ENCODE measurements around the gene LRRC75A. TPM values are rescaled to one million over a fixed set of nuclear protein-coding genes. Genes with fewer than 3 reads are reported as not detected.
A peak's percentile ranks its signal among the peaks of the same experiment; 100 is the strongest.

The LRRC75A gene
- total RNA-seq, 1 donor from 2014 or later, result 0.96 TPM

- DNase-seq, result peak; percentile 42
- Histone ChIP-seq H3K27me3 (ENCODE audit: low read depth) (no peaks in the 10 kb centered on the region), H3K4me1 (peaks cover 66% of the 10 kb centered on the region), H3K36me3 (no peaks in the 10 kb centered on the region), H3K9me3 (replicated peaks) (no peaks in the 10 kb centered on the region), H3K4me3 (no peak overlapping the region), H3K27ac (replicated peaks) (peak overlapping the region; percentile 73)
- TF ChIP-seq CTCF (IDR thresholded peaks at IDR 0.05; ENCODE audit: borderline replicate concordance), result no peak
- intact Hi-C loops (cut with micrococcal nuclease), result no loop called here
These were observed 26.1 kb downstream of the LRRC75A start for GRCh38 chr17:16465861-16466338.

GRCh38 chr17:16465052-16465312 is 27.0 kb downstream of the LRRC75A start:
- Histone ChIP-seq H3K36me3 (no peaks in the 10 kb centered on the region), H3K27ac (replicated peaks) (peak overlapping the region; percentile 73), H3K4me1 (peaks cover 62% of the 10 kb centered on the region), H3K4me3 (no peak overlapping the region), H3K27me3 (ENCODE audit: low read depth) (no peaks in the 10 kb centered on the region), H3K9me3 (replicated peaks) (no peaks in the 10 kb centered on the region)
- no peak for TF ChIP-seq CTCF (IDR thresholded peaks at IDR 0.05; ENCODE audit: borderline replicate concordance)
- intact Hi-C loops (cut with micrococcal nuclease), result no loop called here
- DNase-seq, result no peak

GRCh38 chr17:16464303-16465051 is 27.5 kb downstream of the LRRC75A start:
- peak overlapping the region; percentile 73 for H3K27ac ChIP-seq (replicated peaks)
- H3K27me3 ChIP-seq (ENCODE audit: low read depth), result no peaks in the 10 kb centered on the region
- no peak for TF ChIP-seq CTCF (IDR thresholded peaks at IDR 0.05; ENCODE audit: borderline replicate concordance)
- H3K9me3 ChIP-seq (replicated peaks), result no peaks in the 10 kb centered on the region
- no peaks in the 10 kb centered on the region for H3K36me3 ChIP-seq
- intact Hi-C loops (cut with micrococcal nuclease), result loop anchor here (5.0 kb wide), 1 partner anchor 53 kb away; no protein-coding TSS in a partner anchor
- no peak for DNase-seq
- H3K4me1 ChIP-seq, result peaks cover 62% of the 10 kb centered on the region
- H3K4me3 ChIP-seq, result no peak overlapping the region

- H3K36me3 ChIP-seq, result no peaks in the 10 kb centered on the region
- peak; percentile 63 for DNase-seq
- intact Hi-C loops (cut with micrococcal nuclease), result loop anchor here (5.0 kb wide), 1 partner anchor 54 kb away; no protein-coding TSS in a partner anchor
- no peaks in the 10 kb centered on the region for H3K27me3 ChIP-seq (ENCODE audit: low read depth)
- peak; percentile 47 for TF ChIP-seq CTCF (IDR thresholded peaks at IDR 0.05; ENCODE audit: borderline replicate concordance)
- H3K9me3 ChIP-seq (replicated peaks), result no peaks in the 10 kb centered on the region
- peak overlapping the region; percentile 14 for H3K4me3 ChIP-seq
- H3K4me1 ChIP-seq, result peaks cover 64% of the 10 kb centered on the region
- peak overlapping the region; percentile 73 for H3K27ac ChIP-seq (replicated peaks)
These were observed 28.4 kb downstream of the LRRC75A start for GRCh38 chr17:16463358-16464302.

GRCh38 chr17:16462070-16462864 is 29.7 kb downstream of the LRRC75A start:
- DNase-seq, result no peak
- intact Hi-C loops (cut with micrococcal nuclease), result loop anchor here (5.0 kb wide), 1 partner anchor 55 kb away; no protein-coding TSS in a partner anchor
- no peak for TF ChIP-seq CTCF (IDR thresholded peaks at IDR 0.05; ENCODE audit: borderline replicate concordance)
- no peaks in the 10 kb centered on the region for H3K27me3 ChIP-seq (ENCODE audit: low read depth)
- H3K4me3 ChIP-seq, result no peak overlapping the region
- H3K4me1 ChIP-seq, result peaks cover 64% of the 10 kb centered on the region
- H3K36me3 ChIP-seq, result no peaks in the 10 kb centered on the region
- no peak overlapping the region for H3K27ac ChIP-seq (replicated peaks)
- no peaks in the 10 kb centered on the region for H3K9me3 ChIP-seq (replicated peaks)

Data from left ventricle myocardium inferior (tissue), 1 donor.